MCF 10A (cell line): Measurements from ENCODE around the gene SPATA2. TPM values are rescaled to one million over a fixed set of nuclear protein-coding genes. Genes with fewer than 3 reads are reported as not detected.

Source experiments
- BruUV-seq: library from RNA; stranded (reverse); fragments of 400-500 nt; replicated peaks from 2 replicates; lab custom pipeline; 2021; lab: Mats Ljungman, UMichigan
- CTCF ChIA-PET: fragments of 300-600 bp; sonication (Branson Sonifier 250); formaldehyde crosslinking; extraction: SDS; loops from one replicate; lab custom pipeline; 2021; ENCODE audit warnings: antibody characterized with exemption, inconsistent platforms; lab: Yijun Ruan, JAX
- POLR2A ChIA-PET: fragments of 300-600, 350-650 bp; sonication (Branson Sonifier 250); formaldehyde crosslinking; extraction: SDS; loops from one replicate; lab custom pipeline; 2020; ENCODE audit warnings: antibody characterized with exemption, inconsistent platforms; lab: Yijun Ruan, JAX
- DNase-seq: peaks from one replicate; pipeline ENCODE4 v3.0.0-alpha.2; 2018; ENCODE audit not compliant: unreplicated experiment
- H3K27ac Mint-ChIP-seq: one replicate; pipeline ENCODE4 v1.8.0; 2022; ENCODE audit warnings: mild to moderate bottlenecking, low read depth, mixed read lengths; ENCODE audit not compliant: unreplicated experiment
- H3K27me3 Mint-ChIP-seq: one replicate; pipeline ENCODE4 v1.8.0; 2022; ENCODE audit warnings: mixed read lengths; ENCODE audit not compliant: insufficient read depth, unreplicated experiment
- H3K36me3 Mint-ChIP-seq: one replicate; pipeline ENCODE4 v1.8.0; 2022; ENCODE audit warnings: mild to moderate bottlenecking, moderate library complexity, mixed read lengths; ENCODE audit not compliant: insufficient read depth, unreplicated experiment
- H3K4me1 Mint-ChIP-seq: one replicate; pipeline ENCODE4 v1.8.0; 2022; ENCODE audit warnings: mixed read lengths; ENCODE audit not compliant: insufficient read depth, unreplicated experiment
- H3K4me3 Mint-ChIP-seq: one replicate; pipeline ENCODE4 v1.8.0; 2022; ENCODE audit warnings: mild to moderate bottlenecking, moderate library complexity, mixed read lengths; ENCODE audit not compliant: unreplicated experiment
- H3K9me3 Mint-ChIP-seq: one replicate; pipeline ENCODE4 v1.8.0; 2022; ENCODE audit warnings: mixed read lengths; ENCODE audit not compliant: unreplicated experiment
- CTCF ChIP-seq: fragments of 200-600 bp; IDR thresholded peaks from one replicate; pipeline ENCODE4 v1.8.0; 2022; ENCODE audit warnings: antibody characterized with exemption, mild to moderate bottlenecking; ENCODE audit not compliant: unreplicated experiment
- intact Hi-C: fragments of 100-400 bp; cut with micrococcal nuclease; formaldehyde crosslinking; loops from 2 replicates; pipeline ENCODE4 v1.14.1; 2022
- total RNA-seq: library from RNA; stranded (reverse); gene quantifications from 2 replicates; pipeline ENCODE4 v1.2.3, GENCODE V29; 2022

SPATA2 gene
- total RNA-seq, 1 experiment from 2014 or later, result 5.5 TPM

- no peak for TF ChIP-seq CTCF
- CTCF ChIA-PET, result interaction anchor here (0.6 to 3.7 kb wide), 11 partner anchors 9 to 350 kb away, joined by 3 to 20 read pairs (median 4); no protein-coding TSS in a partner anchor
- Mint-ChIP-seq H3K4me3 (no peak overlapping the region), H3K9me3 (no peaks in the 10 kb centered on the region), H3K27me3 (no peaks in the 10 kb centered on the region), H3K36me3 (peaks cover 35% of the 10 kb centered on the region), H3K27ac (no peak overlapping the region), H3K4me1 (peaks cover 7% of the 10 kb centered on the region)
- POLR2A ChIA-PET, result interaction anchor here (0.6 to 2.0 kb wide), 2 partner anchors 25 to 192 kb away, joined by 3 to 4 read pairs; no protein-coding TSS in a partner anchor
- intact Hi-C loops, result no loop called here
- no peak for DNase-seq
- BruUV-seq, result no TSS peak
These were observed 24.6 kb downstream of the SPATA2 start for GRCh38 chr20:49890471-49891361.

- Mint-ChIP-seq H3K9me3 (no peaks in the 10 kb centered on the region), H3K4me1 (peaks cover 7% of the 10 kb centered on the region), H3K27me3 (no peaks in the 10 kb centered on the region), H3K36me3 (peaks cover 35% of the 10 kb centered on the region), H3K4me3 (no peak overlapping the region), H3K27ac (no peak overlapping the region)
- ChIA-PET POLR2A (interaction anchor here (0.6 to 2.0 kb wide), 2 partner anchors 26 to 192 kb away, joined by 3 to 4 read pairs; no protein-coding TSS in a partner anchor), CTCF (interaction anchor here (0.6 to 3.7 kb wide), 13 partner anchors 9 to 347 kb away, joined by 3 to 20 read pairs (median 3); no protein-coding TSS in a partner anchor)
- no peak for DNase-seq
- no TSS peak for BruUV-seq
- intact Hi-C loops, result loop anchor here (2.0 kb wide), 1 partner anchor 39 kb away; no protein-coding TSS in a partner anchor
- peak; percentile 24 for TF ChIP-seq CTCF
These were observed 25.4 kb downstream of the SPATA2 start for GRCh38 chr20:49889935-49890333.

GRCh38 chr20:49889001-49889934 lies 26.1 kb downstream of the SPATA2 start:
- TF ChIP-seq CTCF, result no peak
- ChIA-PET CTCF (interaction anchor here (0.6 to 3.7 kb wide), 25 partner anchors 7 to 431 kb away, joined by 3 to 20 read pairs (median 3); no protein-coding TSS in a partner anchor), POLR2A (interaction anchor here (0.6 to 2.0 kb wide), 2 partner anchors 27 to 191 kb away, joined by 3 to 4 read pairs; no protein-coding TSS in a partner anchor)
- intact Hi-C loops, result loop anchor here (2.0 kb wide), 1 partner anchor 40 kb away; no protein-coding TSS in a partner anchor
- Mint-ChIP-seq H3K4me3 (no peak overlapping the region), H3K27ac (no peak overlapping the region), H3K4me1 (peaks cover 7% of the 10 kb centered on the region), H3K36me3 (peaks cover 35% of the 10 kb centered on the region), H3K9me3 (no peaks in the 10 kb centered on the region), H3K27me3 (no peaks in the 10 kb centered on the region)
- DNase-seq, result no peak
- BruUV-seq, result no TSS peak
